ENCODE results near the gene PDP2.

DNA sequence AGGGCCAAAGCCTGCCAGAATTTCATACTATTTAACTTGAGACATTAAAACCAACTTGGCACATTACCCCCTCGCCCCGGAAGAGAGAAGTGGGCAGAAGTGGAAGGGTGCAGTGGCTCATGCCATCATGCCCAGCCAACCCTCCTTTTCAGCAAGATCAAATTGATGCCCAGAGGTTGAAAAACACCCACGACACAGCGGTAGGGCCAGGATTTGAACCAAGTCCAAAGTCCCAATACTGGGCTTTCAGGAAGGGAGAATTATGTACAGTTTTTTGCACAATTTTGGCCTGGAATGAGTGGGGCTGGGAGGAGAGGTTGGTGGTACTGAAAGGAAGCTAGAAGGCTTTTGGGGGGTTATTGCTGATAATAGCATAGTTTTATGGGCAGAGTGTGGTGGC lies 11.0 kb downstream of the PDP2 start:
- no peak for TF ChIP-seq FOXM1 (IDR thresholded peaks at IDR 0.05; ENCODE audit: low read depth)
- TF ChIP-seq EP300 (IDR thresholded peaks at IDR 0.05; ENCODE audit: borderline replicate concordance in 1 of 2, low read depth in 1 of 2, low read length in 1 of 2), result no peak
- TF ChIP-seq, protein P1, sequence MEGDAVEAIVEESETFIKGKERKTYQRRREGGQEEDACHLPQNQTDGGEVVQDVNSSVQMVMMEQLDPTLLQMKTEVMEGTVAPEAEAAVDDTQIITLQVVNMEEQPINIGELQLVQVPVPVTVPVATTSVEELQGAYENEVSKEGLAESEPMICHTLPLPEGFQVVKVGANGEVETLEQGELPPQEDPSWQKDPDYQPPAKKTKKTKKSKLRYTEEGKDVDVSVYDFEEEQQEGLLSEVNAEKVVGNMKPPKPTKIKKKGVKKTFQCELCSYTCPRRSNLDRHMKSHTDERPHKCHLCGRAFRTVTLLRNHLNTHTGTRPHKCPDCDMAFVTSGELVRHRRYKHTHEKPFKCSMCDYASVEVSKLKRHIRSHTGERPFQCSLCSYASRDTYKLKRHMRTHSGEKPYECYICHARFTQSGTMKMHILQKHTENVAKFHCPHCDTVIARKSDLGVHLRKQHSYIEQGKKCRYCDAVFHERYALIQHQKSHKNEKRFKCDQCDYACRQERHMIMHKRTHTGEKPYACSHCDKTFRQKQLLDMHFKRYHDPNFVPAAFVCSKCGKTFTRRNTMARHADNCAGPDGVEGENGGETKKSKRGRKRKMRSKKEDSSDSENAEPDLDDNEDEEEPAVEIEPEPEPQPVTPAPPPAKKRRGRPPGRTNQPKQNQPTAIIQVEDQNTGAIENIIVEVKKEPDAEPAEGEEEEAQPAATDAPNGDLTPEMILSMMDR (IDR thresholded peaks at IDR 0.05), result no peak
- no peak for TF ChIP-seq EZH2phosphoT487 (IDR thresholded peaks at IDR 0.05; ENCODE audit: borderline replicate concordance, low read depth)
- TF ChIP-seq JUND (IDR thresholded peaks at IDR 0.05), result no peak
- TF ChIP-seq SMC3 (IDR thresholded peaks at IDR 0.05; ENCODE audit: low read depth, low read length), result no peak
- no peak for TF ChIP-seq POLR2AphosphoS5 (IDR thresholded peaks at IDR 0.05; ENCODE audit: low read depth, low read length)
- no peak for TF ChIP-seq USF2 (IDR thresholded peaks at IDR 0.05; ENCODE audit: borderline replicate concordance, low read depth, low read length)
- no peak for TF ChIP-seq GABPA (IDR thresholded peaks at IDR 0.05; ENCODE audit: low read depth)
- no peak for TF ChIP-seq RFX5 (IDR thresholded peaks at IDR 0.05; ENCODE audit: low read length)
- no peak for TF ChIP-seq MAX (IDR thresholded peaks at IDR 0.05; ENCODE audit: low read depth)
- TF ChIP-seq TAF1 (IDR thresholded peaks at IDR 0.05; ENCODE audit: borderline replicate concordance, low read depth, low read length), result no peak
